Aorta (tissue), 5 donors: Measurements from ENCODE around the gene PCDHGC3. TPM values are rescaled to one million over a fixed set of nuclear protein-coding genes. Genes with fewer than 3 reads are reported as not detected.
"Not testable (repeated sequence)": the region's sequence is repeated elsewhere in the genome, so short reads cannot be mapped to it uniquely, and the experiment has no call there.

ENCODE experiments used
- ATAC-seq: fragments of 200-7000 bp; cut with Tn5 transposase; one replicate; pipeline ENCODE4 v1.9.1; 2022; ENCODE audit warnings: moderate library complexity; ENCODE audit not compliant: low FRiP score
- DNase-seq, 2 donors: peaks; one replicate each; pipeline ENCODE4 v3.0.0-alpha.2; 2020
- H3K27ac ChIP-seq, 2 donors: one replicate each; pipeline ENCODE4 v1.5.1; 2013; ENCODE audit warnings: low read length in 2 of 2, mild to moderate bottlenecking in 2 of 2, moderate library complexity in 2 of 2, control low read depth in 1 of 2, inconsistent platforms in 1 of 2, low read depth in 1 of 2
- H3K27me3 ChIP-seq, 2 donors: one replicate each; pipeline ENCODE4 v1.6.1; 2013; ENCODE audit warnings: control low read depth in 1 of 2, low read length in 1 of 2, mild to moderate bottlenecking in 1 of 2, moderate library complexity in 1 of 2; ENCODE audit not compliant: insufficient read depth in 2 of 2, control insufficient read depth in 1 of 2
- H3K36me3 ChIP-seq, 2 donors: one replicate each; pipeline ENCODE4 v1.6.1; 2013; ENCODE audit warnings: control low read depth in 1 of 2, low read length in 1 of 2, mild to moderate bottlenecking in 1 of 2; ENCODE audit not compliant: insufficient read depth in 2 of 2, control insufficient read depth in 1 of 2
- H3K4me1 ChIP-seq, 2 donors: one replicate each; pipeline ENCODE4 v1.6.1; 2013; ENCODE audit warnings: low read length in 2 of 2, control low read depth in 1 of 2, mild to moderate bottlenecking in 1 of 2, moderate library complexity in 1 of 2; ENCODE audit not compliant: insufficient read depth in 2 of 2, control insufficient read depth in 1 of 2
- H3K4me3 ChIP-seq, 2 donors: one replicate each; pipeline ENCODE4 v1.5.1; 2013; ENCODE audit warnings: low read length in 2 of 2, control low read depth in 1 of 2, mild to moderate bottlenecking in 1 of 2
- H3K9me3 ChIP-seq: one replicate; pipeline ENCODE4 v1.6.1; 2013; ENCODE audit warnings: mild to moderate bottlenecking, low read length; ENCODE audit not compliant: control insufficient read depth
- WGBS, 2 donors: extraction: QIAGEN DNeasy Blood & Tissue Kit; methylation state at CpG; one replicate each; pipeline ENCODE4 v1.1.7; 2013; 5-methylcytosine and 5-hydroxymethylcytosine counted together
- intact Hi-C, 2 donors: fragments of 100-400 bp; cut with DNase I; formaldehyde crosslinking; loops; one replicate each; pipeline versions ENCODE4 v1.14.2 to v1.15.0; 2022
- long read RNA-seq, 2 donors: library from polyadenylated mRNA; unstranded; transcript quantifications; one replicate each; pipeline ENCODE4 v2.0.0, GENCODE V29; 2020 to 2021
- polyA plus RNA-seq, 2 donors: library from polyadenylated mRNA; stranded (reverse); fragments of 200-250 nt; gene quantifications; one replicate each; pipeline ENCODE4 v1.2.3, GENCODE V29; 2013
- total RNA-seq, 2 donors: library from RNA; stranded (reverse); fragmentation: NEBNext Ultra II Directional; extraction: Animal tissue kit (Norgen Biotek cat#: 25700); gene quantifications; one replicate each; pipeline ENCODE4 v1.2.1, GENCODE V29; 2021
- donor health status: healthy with polysubstance abuse.
- donor health status: Bipolar disorder and iron deficiency.
- donor health status: DM: no; HTN: no; CAD: no.
- donor health status: DM: no; HTN: no; CAD: no.
- donor health status: DM: yes; HTN: yes; CAD: no.

Gene PCDHGC3
- total RNA-seq = 100 to 1,000 TPM in 1 of 2 donors, 10 to 100 TPM in 1; 67.3 to 116 TPM
- 10 to 100 TPM; 23.9 to 99.0 TPM for polyA plus RNA-seq
- long read RNA-seq, donor 1, full-length matches to known transcripts = 36 of 88 reads
- long read RNA-seq, donor 1, partial matches to known transcripts = 51 of 88 reads
- long read RNA-seq, donor 1, other reads (novel, unspliced or antisense) = 1 of 88 reads
- long read RNA-seq, donor 2, full-length matches to known transcripts = 36 of 85 reads
- long read RNA-seq, donor 2, partial matches to known transcripts = 45 of 85 reads
- long read RNA-seq, donor 2, other reads (novel, unspliced or antisense) = 4 of 85 reads

GRCh38 chr5:141475625-141476131 lies at the start of gene PCDHGC3:
TSS of gene PCDHGC3 (plus strand) at chr5:141475966. CDS start at chr5:141476117, 151 bp downstream.
- no peaks in the 10 kb centered on the region for H3K36me3 ChIP-seq
- ATAC-seq = peak; percentile 96
- peak within 1 kb of the TSS in 1 of 2 donors; percentile 62 for H3K27ac ChIP-seq
- H3K27me3 ChIP-seq = no peaks in the 10 kb centered on the region
- H3K4me1 ChIP-seq = peaks cover 0 to 9% of the 10 kb centered on the region in 2 donors
- peak; percentile 95 for DNase-seq
- no peaks in the 10 kb centered on the region for H3K9me3 ChIP-seq
- 0% methylated on average over 28 of the region's 28 CpGs for WGBS, 2 donors
- peak within 1 kb of the TSS; percentile 6 to 47 for H3K4me3 ChIP-seq
- intact Hi-C loops = loop anchor here (2.0 to 5.0 kb wide), 4 partner anchors 37 to 85 kb away; no protein-coding TSS in a partner anchor

- no peak for ATAC-seq
- WGBS, 2 donors = 35 to 39% methylated on average over 53 of the region's 53 CpGs
- H3K27me3 ChIP-seq = no peaks in the 10 kb centered on the region
Measured at GRCh38 chr5:141427783-141428426, 47.9 kb upstream of the PCDHGC3 start.

GRCh38 chr5:141430332-141431113 lies 45.2 kb upstream of the PCDHGC3 start, which contains the start of gene PCDHGA12:
TSS of gene PCDHGA12 (plus strand) at chr5:141430507. CDS start at chr5:141430760, 253 bp downstream.
- Histone ChIP-seq H3K4me3 (no peak within 1 kb of the TSS), H3K36me3 (no peaks in the 10 kb centered on the region), H3K4me1 (no peaks in the 10 kb centered on the region), H3K27ac (no peak within 1 kb of the TSS), H3K27me3 (no peaks in the 10 kb centered on the region), H3K9me3 (peaks cover 39% of the 10 kb centered on the region)
- 12 to 15% methylated on average over 33 of the region's 33 CpGs for WGBS, 2 donors
- ATAC-seq (peak; percentile 72), DNase-seq (peak in 1 of 2 donors; percentile 77)
- intact Hi-C loops = no loop called here

More at GRCh38 chr5:141427783-141428426, 47.9 kb upstream of the PCDHGC3 start:
- H3K36me3 ChIP-seq = no peaks in the 10 kb centered on the region
- no peak for DNase-seq
- H3K27ac ChIP-seq = no peak overlapping the region
- H3K4me1 ChIP-seq = no peaks in the 10 kb centered on the region
- intact Hi-C loops = no loop called here
- peaks cover 40% of the 10 kb centered on the region for H3K9me3 ChIP-seq
- H3K4me3 ChIP-seq = no peak overlapping the region

GRCh38 chr5:141431286-141431685 lies 44.5 kb upstream of the PCDHGC3 start:
- no peak for DNase-seq
- Histone ChIP-seq H3K9me3 (peaks cover 36% of the 10 kb centered on the region), H3K4me1 (no peaks in the 10 kb centered on the region), H3K27me3 (no peaks in the 10 kb centered on the region), H3K4me3 (no peak overlapping the region), H3K36me3 (no peaks in the 10 kb centered on the region), H3K27ac (no peak overlapping the region)
- intact Hi-C loops = no loop called here
- 12 to 15% methylated on average over 37 of the region's 37 CpGs for WGBS, 2 donors
- ATAC-seq = no peak

- H3K27ac ChIP-seq, ATAC-seq, H3K27me3 ChIP-seq, H3K4me3 ChIP-seq, H3K36me3 ChIP-seq, intact Hi-C loops, H3K4me1 ChIP-seq, DNase-seq: not testable (repeated sequence)
- peaks cover 31% of the 10 kb centered on the region for H3K9me3 ChIP-seq
- 27 to 29% methylated on average over 35 to 38 of the region's 38 CpGs for WGBS, 2 donors
Measured at GRCh38 chr5:141432308-141432707, 43.5 kb upstream of the PCDHGC3 start.

GRCh38 chr5:141432726-141433125 lies 43.0 kb upstream of the PCDHGC3 start:
- H3K36me3 ChIP-seq, intact Hi-C loops, ATAC-seq, H3K27me3 ChIP-seq, H3K27ac ChIP-seq, DNase-seq, H3K4me1 ChIP-seq, H3K4me3 ChIP-seq: not testable (repeated sequence)
- H3K9me3 ChIP-seq = peaks cover 29% of the 10 kb centered on the region
- 21 to 23% methylated on average over 25 to 29 of the region's 29 CpGs for WGBS, 2 donors

GRCh38 chr5:141434006-141434405 lies 41.8 kb upstream of the PCDHGC3 start:
- no peaks in the 10 kb centered on the region for H3K27me3 ChIP-seq
- H3K9me3 ChIP-seq = peaks cover 24% of the 10 kb centered on the region
- no peaks in the 10 kb centered on the region for H3K36me3 ChIP-seq
- WGBS, 2 donors = 73 to 76% methylated on average over 2 of the region's 2 CpGs
- H3K4me3 ChIP-seq = no peak overlapping the region
- no peak for ATAC-seq
- intact Hi-C loops = no loop called here
- no peaks in the 10 kb centered on the region for H3K4me1 ChIP-seq
- no peak for DNase-seq
- H3K27ac ChIP-seq = no peak overlapping the region

- ATAC-seq = no peak
- no peak for DNase-seq
- H3K4me1 ChIP-seq = no peaks in the 10 kb centered on the region
- no peak overlapping the region for H3K27ac ChIP-seq
- no peaks in the 10 kb centered on the region for H3K36me3 ChIP-seq
- intact Hi-C loops = no loop called here
- H3K4me3 ChIP-seq = no peak overlapping the region
- H3K27me3 ChIP-seq = no peaks in the 10 kb centered on the region
- peaks cover 24% of the 10 kb centered on the region for H3K9me3 ChIP-seq
- WGBS, 2 donors = 89 to 93% methylated on average over 2 of the region's 2 CpGs
Measured at GRCh38 chr5:141437221-141437620, 38.5 kb upstream of the PCDHGC3 start.
